ENCODE data around the gene TOB1.
A peak's percentile ranks its signal among the peaks of the same experiment; 100 is the strongest.

Gene TOB1, protein sequence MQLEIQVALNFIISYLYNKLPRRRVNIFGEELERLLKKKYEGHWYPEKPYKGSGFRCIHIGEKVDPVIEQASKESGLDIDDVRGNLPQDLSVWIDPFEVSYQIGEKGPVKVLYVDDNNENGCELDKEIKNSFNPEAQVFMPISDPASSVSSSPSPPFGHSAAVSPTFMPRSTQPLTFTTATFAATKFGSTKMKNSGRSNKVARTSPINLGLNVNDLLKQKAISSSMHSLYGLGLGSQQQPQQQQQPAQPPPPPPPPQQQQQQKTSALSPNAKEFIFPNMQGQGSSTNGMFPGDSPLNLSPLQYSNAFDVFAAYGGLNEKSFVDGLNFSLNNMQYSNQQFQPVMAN

DNA sequence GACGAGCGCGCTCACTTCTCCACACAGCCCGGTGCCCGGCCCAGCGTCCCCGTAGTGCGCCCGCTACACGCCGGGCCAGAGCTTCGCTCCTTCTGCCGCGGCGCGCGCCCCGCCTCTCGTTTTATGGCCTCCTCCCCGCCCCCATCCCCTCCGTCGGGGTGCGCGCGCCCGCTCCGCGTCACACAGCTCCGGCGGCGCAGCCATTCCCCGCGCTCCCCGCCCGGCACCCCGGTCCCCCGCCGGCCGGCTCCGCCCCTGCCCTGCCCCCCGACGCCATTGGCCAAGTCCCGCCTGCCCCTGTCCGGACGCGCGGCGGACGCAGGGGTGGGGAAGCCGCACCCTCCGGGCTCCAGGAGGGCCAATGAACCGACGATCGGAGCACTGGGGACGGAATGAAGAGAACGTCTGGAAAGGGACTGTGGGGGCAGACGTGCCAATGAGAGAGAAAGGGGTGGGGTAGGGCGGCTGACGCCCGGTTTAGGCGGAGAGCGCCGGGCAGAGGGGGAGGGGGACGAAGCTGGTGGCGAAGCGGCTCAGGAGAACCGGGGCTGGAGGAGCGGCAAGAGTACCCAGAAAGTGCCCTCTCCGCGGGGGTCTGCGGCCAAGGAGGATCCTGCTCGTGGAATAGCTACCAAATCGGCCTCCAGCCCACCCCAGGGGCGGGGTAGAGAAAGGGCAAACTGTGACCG is at the start of gene TOB1:
Gene TOB1 (minus strand): TSS at position 94 of the 689 bp plus-strand sequence. CDS start 2,337 bp downstream, outside the sequence.
- Mint-ChIP-seq H3K27me3 (no peaks in the 10 kb centered on the region), H3K4me3 (peak within 1 kb of the TSS; percentile 98), H3K36me3 (peaks cover 7% of the 10 kb centered on the region), H3K27ac (peak within 1 kb of the TSS; percentile 99), H3K9me3 (ENCODE audit: low read depth) (no peaks in the 10 kb centered on the region), H3K4me1 (ENCODE audit: low read depth) (peaks cover 61% of the 10 kb centered on the region)

DNA sequence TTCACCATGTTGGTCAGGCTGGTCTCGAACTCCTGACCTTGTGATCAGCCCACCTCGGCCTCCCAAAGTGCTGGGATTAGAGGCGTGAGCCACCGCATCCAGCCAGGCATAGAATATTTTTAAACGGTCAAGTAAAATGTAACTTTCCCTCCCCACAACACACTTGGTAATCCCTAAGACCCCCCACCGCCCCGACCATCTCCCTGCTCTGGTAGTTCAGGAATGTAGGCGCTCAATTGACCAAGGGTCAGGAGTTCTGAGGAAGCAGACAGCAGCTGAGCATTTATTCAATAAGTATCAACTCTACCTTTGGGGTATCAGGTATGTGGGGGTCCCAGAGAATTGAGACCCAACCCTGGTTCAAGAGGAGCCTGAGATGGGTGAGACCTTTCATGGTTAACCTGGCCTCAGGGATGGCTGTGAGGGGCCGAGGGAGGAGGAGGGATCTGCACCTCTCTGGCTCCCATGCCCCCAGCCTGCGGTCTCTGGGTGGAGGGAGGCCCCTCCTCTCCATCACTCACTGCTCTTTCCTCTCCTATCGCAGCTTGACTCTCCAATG is 48.4 kb upstream of the TOB1 start:
- peaks cover 77% of the 10 kb centered on the region for H3K4me1 Mint-ChIP-seq (ENCODE audit: low read depth)
- no peaks in the 10 kb centered on the region for H3K9me3 Mint-ChIP-seq (ENCODE audit: low read depth)
- H3K27ac Mint-ChIP-seq = peak overlapping the region; percentile 28
- no peaks in the 10 kb centered on the region for H3K27me3 Mint-ChIP-seq
- peaks cover 2% of the 10 kb centered on the region for H3K36me3 Mint-ChIP-seq
- no peak overlapping the region for H3K4me3 Mint-ChIP-seq

DNA sequence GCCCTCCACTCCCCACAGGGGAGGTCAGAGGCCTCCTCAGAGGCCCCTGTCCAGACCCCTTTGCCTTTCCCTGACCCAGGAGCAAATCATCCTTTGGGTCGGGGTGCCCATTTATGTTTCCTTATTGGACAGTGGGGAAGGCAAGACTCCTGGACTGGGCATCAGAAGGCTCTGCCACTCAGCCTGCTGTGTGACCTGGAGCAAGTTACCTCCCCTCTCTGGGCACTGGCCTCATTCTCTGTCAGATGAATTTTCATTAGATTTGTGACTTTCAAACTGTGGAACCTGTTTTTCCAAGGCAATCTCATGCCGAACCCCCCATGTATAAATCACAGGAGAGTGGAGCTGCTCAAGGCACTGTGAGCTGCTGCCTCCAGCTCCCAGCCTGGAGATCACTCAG is 47.0 kb upstream of the TOB1 start:
- H3K4me1 Mint-ChIP-seq (ENCODE audit: low read depth) = peaks cover 78% of the 10 kb centered on the region
- H3K36me3 Mint-ChIP-seq = peaks cover 2% of the 10 kb centered on the region
- H3K27me3 Mint-ChIP-seq = no peaks in the 10 kb centered on the region
- H3K4me3 Mint-ChIP-seq = peak overlapping the region; percentile 40
- no peaks in the 10 kb centered on the region for H3K9me3 Mint-ChIP-seq (ENCODE audit: low read depth)
- peak overlapping the region; percentile 92 for H3K27ac Mint-ChIP-seq

DNA sequence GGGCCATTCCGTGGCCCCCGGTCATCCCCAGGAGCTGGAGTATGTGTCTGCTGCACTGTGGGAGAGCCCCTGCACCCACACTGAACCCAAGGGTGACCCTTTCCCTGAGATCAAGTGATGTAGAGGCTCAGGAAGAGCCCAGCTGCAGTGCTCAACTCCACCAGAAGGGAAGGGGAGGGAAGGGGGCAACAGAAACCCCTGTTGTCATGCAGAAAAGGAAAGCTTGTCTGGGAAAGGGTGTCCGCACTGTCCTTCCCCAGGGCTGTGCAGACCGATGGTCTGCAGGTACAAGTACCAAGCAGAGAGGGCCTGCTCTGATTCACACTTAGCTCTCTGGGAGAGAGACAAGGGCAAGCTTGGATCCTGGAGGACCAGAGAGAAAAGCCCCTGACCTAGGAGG is 45.7 kb upstream of the TOB1 start:
- Mint-ChIP-seq H3K4me1 (ENCODE audit: low read depth) (peaks cover 85% of the 10 kb centered on the region), H3K27ac (no peak overlapping the region), H3K27me3 (no peaks in the 10 kb centered on the region), H3K36me3 (peaks cover 2% of the 10 kb centered on the region), H3K4me3 (no peak overlapping the region), H3K9me3 (ENCODE audit: low read depth) (no peaks in the 10 kb centered on the region)

DNA sequence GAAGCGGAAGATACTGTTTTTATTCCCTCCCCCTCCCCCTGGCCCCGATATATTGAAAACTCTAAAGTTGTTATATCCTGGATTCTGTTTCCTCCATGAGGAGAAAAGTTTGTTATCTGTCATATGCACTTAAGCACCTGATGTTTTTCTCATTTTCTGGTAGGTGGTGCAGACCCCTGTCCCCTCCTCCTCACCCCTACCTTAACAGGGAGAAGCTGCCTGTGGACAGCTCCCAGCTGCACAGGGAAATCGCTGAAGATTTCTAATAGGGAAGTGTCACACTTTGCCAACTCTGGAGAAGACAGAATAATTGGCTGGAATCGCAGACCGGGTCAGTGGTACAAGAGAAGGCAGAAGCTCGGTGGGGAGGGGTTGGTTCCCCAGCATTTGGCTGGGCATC is 45.3 kb upstream of the TOB1 start:
- Mint-ChIP-seq H3K27ac (peak overlapping the region; percentile 93), H3K4me3 (no peak overlapping the region), H3K4me1 (ENCODE audit: low read depth) (peaks cover 81% of the 10 kb centered on the region)

DNA sequence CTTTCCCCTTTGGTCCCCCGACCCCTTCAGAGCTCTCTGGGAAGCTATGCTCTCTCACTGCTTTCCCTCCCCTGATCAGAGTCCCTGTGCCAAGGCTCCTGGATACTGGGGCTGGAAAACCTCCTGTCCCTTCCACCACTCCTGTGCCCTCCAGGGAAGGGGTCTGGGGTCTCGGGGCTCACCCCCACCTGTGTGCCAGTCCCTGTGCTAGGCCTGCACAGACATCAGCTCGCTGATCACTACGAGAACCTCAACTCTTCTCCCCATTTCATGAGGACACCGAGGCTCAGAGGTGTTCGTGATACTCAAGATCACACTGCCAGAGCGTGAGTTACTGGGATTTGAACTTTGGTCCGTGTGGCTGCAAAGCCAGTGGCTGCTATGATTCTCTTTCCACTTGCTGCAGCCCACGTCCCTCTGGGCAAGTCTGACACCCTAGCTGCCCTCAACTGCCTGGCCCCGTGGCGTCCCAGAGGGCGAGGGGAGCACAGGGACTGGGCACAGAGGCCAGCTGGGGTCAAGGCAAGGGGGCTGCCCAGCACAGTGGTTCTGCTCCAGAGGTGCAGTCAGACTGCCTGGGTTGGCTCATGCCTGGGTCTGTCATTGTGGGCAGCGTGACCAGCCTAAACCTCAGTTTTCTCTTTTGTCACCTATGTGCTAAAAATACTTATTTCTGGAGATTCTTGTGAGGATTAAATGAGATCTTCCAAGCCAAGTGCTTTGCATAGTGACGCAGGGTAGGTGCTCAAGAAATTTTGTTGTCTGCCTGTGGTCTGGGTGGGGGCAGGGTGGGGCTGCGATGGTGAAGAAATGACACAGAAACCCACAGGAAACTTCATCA is 43.8 kb upstream of the TOB1 start:
- peaks cover 2% of the 10 kb centered on the region for H3K36me3 Mint-ChIP-seq
- no peaks in the 10 kb centered on the region for H3K9me3 Mint-ChIP-seq (ENCODE audit: low read depth)
- peak overlapping the region; percentile 93 for H3K27ac Mint-ChIP-seq
- no peaks in the 10 kb centered on the region for H3K27me3 Mint-ChIP-seq
- peak overlapping the region; percentile 54 for H3K4me3 Mint-ChIP-seq
- peaks cover 79% of the 10 kb centered on the region for H3K4me1 Mint-ChIP-seq (ENCODE audit: low read depth)

More for the DNA sequence above, 45.3 kb upstream of the TOB1 start:
- H3K9me3 Mint-ChIP-seq (ENCODE audit: low read depth) = no peaks in the 10 kb centered on the region
- peaks cover 2% of the 10 kb centered on the region for H3K36me3 Mint-ChIP-seq
- no peaks in the 10 kb centered on the region for H3K27me3 Mint-ChIP-seq

DNA sequence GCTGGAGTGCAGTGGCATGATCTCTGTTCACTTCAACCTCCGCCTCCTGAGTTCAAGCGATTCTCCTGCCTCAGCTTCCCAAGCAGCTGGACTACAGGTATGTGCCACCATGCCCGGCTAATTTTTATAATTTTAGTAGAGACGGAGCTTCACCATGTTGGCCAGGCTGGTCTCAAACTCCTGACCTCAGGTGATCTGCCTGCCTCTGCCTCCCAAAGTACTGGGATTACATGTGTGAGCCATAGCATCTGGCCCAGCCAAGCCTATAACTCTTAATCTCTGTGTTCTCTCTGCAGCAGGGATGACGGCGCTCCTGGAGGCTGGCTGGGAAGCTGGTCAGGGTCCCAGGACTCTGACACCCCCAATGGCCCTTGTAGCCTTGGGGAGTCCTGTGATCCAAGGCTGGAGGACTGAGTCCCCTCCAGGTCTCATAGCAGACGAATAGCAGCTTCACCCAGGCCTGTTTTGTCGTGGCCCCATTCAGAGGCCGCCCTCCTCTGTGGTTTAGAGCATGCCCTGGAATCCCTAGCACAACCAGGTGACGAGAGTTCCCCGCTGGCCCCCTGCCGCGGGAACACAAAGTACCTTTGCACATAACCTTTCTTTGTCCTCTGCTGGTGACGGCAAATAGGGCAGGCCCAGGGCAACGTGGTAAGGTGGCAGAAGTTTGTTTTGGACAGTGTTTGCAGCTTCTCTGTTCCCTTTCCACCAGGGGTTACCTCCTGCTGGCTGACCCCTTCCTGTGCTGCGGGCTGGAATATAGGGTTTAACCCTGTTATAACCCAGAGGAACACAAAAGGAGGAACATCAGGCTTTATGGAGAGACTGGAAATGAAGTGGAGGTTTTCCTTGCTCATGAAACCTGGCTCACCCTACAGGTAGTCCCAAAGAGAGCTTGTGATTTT is 43.0 kb upstream of the TOB1 start:
- Mint-ChIP-seq H3K9me3 (ENCODE audit: low read depth) (no peaks in the 10 kb centered on the region), H3K4me1 (ENCODE audit: low read depth) (peaks cover 73% of the 10 kb centered on the region), H3K27ac (peak overlapping the region; percentile 93), H3K36me3 (peaks cover 2% of the 10 kb centered on the region), H3K27me3 (no peaks in the 10 kb centered on the region), H3K4me3 (peak overlapping the region; percentile 64)

DNA sequence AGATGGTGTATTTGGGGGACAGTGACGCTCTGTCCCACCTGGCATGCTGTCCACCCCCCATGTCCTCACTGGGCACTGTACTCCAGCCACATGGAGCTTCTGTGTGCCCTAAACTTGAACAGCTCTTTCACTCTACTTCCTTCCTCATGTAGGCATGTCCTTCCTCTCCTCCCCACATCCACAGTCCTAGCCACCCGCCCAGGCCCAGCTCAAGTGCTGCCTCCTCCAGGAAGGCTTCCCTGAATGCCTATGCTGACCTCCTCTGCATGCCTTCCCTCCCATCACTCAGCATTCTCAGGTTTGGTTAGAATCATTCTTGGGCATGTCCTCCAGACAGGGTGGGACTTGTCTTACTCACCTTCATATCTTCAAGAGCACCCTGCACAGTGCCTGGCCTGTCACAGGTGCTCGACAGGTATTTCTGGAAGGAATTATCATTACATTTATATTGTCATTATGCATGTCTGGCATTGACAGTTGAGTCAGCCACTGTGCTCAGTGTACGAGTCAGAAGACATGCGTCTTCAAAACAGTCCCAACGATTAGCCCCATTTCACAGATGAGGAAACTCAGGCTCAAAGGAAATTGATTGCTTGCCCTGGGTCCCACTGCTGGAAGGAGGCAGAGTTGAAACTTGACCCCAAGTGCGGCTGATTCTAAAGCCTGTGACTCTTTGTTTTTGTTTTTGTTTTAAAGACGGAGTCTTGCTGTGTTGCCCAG is 42.1 kb upstream of the TOB1 start:
- Mint-ChIP-seq H3K36me3 (no peaks in the 10 kb centered on the region), H3K4me1 (ENCODE audit: low read depth) (peaks cover 73% of the 10 kb centered on the region), H3K27me3 (no peaks in the 10 kb centered on the region), H3K9me3 (ENCODE audit: low read depth) (no peaks in the 10 kb centered on the region), H3K4me3 (peak overlapping the region; percentile 22), H3K27ac (peak overlapping the region; percentile 77)

DNA sequence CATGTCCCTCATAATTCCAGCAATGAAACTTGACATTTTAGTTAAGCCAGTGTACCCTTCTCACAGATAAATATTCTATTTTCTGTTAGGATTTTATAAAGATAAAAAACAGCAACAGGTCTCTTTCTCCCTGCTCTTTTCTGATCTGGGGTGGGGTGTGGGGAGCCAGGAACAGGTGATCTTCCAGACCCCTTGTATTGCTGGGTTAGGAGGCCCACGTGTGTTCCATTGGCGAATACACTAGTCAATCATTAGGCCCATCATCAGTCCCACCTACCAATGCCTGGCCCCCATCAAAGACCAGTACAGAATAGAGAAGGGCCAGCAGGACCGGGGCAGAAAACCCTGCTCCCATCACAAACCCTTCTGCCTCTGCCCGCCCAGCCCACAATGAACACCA is 40.3 kb upstream of the TOB1 start:
- H3K4me3 Mint-ChIP-seq = no peak overlapping the region
- peaks cover 75% of the 10 kb centered on the region for H3K4me1 Mint-ChIP-seq (ENCODE audit: low read depth)
- no peaks in the 10 kb centered on the region for H3K9me3 Mint-ChIP-seq (ENCODE audit: low read depth)
- no peak overlapping the region for H3K27ac Mint-ChIP-seq
- H3K27me3 Mint-ChIP-seq = no peaks in the 10 kb centered on the region
- H3K36me3 Mint-ChIP-seq = no peaks in the 10 kb centered on the region

DNA sequence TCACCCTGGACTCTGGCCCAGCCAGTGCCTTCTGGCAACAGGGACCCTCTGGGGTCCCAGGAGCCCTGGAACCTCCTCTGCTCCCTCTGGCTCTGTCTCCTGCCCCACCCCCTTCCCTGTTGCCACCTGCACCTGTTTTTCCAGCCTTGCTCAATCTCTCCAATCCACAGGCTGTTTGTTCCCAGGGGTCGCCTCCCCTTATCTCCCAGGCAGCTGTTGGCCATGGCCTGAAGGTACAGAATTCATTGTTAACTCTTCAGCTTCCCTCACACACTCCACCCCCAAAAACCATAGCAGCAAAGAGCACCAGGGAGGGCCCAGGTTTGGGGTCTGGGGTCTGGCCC is 39.3 kb upstream of the TOB1 start:
- H3K4me3 Mint-ChIP-seq = peak overlapping the region; percentile 38
- no peaks in the 10 kb centered on the region for H3K27me3 Mint-ChIP-seq
- H3K9me3 Mint-ChIP-seq (ENCODE audit: low read depth) = no peaks in the 10 kb centered on the region
- H3K27ac Mint-ChIP-seq = peak overlapping the region; percentile 87
- no peaks in the 10 kb centered on the region for H3K36me3 Mint-ChIP-seq
- peaks cover 70% of the 10 kb centered on the region for H3K4me1 Mint-ChIP-seq (ENCODE audit: low read depth)

DNA sequence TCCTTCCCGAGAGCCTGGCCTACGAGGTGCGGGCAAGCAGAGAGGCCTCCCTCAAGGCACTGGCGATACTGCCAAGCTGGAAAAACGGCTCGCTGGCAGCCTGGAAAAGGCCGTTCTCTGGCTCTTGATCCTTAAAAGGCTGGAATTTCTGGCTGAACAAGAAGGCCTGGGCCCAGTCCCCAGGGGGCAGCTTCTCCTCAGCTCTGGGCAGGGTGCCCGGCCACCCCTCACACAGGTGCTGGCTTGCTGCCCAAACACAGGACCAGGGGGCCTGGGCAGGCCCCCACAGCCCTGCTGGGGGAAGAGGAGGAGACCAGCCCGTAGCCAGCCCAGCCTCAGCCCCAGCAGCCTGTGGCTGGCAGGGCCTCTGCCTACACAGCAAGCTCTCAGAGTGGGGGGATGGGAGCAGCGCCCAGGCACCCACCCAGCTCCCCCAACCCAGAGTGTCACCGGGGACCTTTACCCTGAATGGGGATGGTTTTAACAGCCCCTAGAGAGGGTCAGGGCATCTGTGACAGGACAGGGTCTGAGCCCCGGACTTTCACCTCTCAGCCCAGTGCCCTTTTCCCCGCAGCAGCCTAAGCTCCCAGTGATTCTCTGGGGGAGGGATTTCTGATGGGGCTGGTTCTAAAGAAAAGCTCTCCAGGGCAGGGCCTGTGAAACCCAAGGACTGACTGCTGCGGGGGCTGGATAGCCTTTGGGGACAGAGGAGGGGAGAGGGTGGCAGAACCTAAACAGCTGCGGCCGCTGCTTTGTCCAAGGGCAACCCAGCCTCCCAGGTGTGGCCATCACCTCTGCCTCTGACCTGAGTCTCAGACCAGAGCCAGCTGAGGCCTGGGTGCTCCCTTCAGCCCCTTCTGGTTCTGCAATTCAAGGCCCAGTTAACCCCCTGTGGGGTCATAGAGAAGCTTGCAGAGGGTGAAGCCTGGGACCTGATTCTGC is 38.6 kb upstream of the TOB1 start:
- Mint-ChIP-seq H3K4me1 (ENCODE audit: low read depth) (peaks cover 70% of the 10 kb centered on the region), H3K27ac (peak overlapping the region; percentile 94), H3K27me3 (no peaks in the 10 kb centered on the region), H3K9me3 (ENCODE audit: low read depth) (no peaks in the 10 kb centered on the region), H3K36me3 (no peaks in the 10 kb centered on the region), H3K4me3 (no peak overlapping the region)

DNA sequence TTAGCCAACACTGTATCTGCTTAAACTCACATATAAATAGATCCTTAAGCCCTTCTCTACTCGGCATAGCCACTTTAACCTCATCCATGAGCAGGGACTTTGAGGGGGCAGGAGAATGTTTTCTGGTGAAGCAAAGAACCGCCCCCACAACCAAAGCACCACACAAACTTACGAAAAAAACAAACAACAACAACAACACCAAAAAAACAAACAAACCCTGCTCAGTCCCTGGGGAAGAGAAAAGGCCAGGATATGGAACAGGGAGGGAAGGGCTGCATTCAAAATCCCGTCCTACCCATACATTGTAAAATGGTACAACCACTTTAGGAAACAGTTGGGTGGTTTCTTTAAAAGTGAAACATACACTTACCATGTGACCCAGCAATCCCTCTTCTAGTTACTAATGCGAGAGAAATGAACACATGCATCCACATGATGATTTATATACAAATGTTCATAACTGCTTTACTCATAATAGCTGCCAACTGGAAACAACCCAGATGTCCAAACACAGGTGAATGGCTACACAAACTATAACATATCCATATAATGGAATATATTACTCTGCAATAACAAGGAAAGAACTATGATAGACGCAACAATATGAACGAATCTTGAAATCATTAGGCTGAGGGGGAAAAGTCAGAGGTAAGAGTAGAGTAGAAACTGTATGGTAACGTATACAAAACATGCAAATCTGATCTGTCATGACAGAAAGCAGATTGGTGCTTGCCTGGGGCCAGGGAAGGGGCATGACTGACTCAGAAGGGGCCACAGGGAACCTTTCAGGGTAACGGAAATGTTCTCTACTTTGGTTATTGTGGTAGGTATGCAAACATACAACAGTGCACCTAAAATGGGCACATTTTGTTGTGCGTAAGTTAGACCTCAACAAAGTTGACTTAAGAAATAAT is 37.7 kb upstream of the TOB1 start:
- H3K4me3 Mint-ChIP-seq = peak overlapping the region; percentile 71
- no peaks in the 10 kb centered on the region for H3K27me3 Mint-ChIP-seq
- no peaks in the 10 kb centered on the region for H3K9me3 Mint-ChIP-seq (ENCODE audit: low read depth)
- peak overlapping the region; percentile 94 for H3K27ac Mint-ChIP-seq
- peaks cover 61% of the 10 kb centered on the region for H3K4me1 Mint-ChIP-seq (ENCODE audit: low read depth)
- H3K36me3 Mint-ChIP-seq = no peaks in the 10 kb centered on the region

All from activated naive CD8-positive, alpha-beta T cell (primary cell).